Stimulated activated CD4-positive, alpha-beta T cell treated with anti-CD3 and anti-CD28 coated beads, Interleukin-12 subunit alpha, Interleukin-12 subunit beta, amount 100 ng/mL, for 4 hours (primary cell): ENCODE results near the gene COL4A2.

Experiments
- DNase-seq: peaks from one replicate; pipeline ENCODE4 v3.0.0-alpha.2; 2020

The COL4A2 gene

DNA sequence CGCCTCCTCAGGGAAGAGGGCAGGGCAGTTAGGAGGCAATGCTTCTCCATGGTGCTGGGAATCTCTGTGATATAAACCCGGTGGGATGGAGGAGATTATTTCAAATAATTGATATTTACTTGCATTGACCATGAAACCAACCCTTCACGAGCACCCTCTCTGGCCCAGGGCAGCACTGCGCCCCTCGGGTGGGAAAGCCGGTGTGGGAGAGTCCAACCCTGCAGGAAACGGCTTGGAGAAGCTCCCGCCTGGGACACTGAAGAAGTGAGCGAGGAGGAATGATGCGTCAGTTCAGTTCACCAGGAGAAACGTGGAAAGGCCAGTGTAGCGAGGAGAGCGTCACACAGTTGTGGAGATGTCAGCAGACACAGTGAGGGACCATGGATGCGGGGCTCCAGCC is 99.9 kb downstream of the COL4A2 start:
- no peak for DNase-seq

GRCh38 chr13:110407531-110407930 is 100.4 kb downstream of the COL4A2 start:
- no peak for DNase-seq

- DNase-seq, result no peak
Observed at GRCh38 chr13:110408286-110408685, 101.2 kb downstream of the COL4A2 start.

GRCh38 chr13:110409581-110409992 is 102.5 kb downstream of the COL4A2 start:
- DNase-seq, result no peak

GRCh38 chr13:110410000-110410399 is 102.9 kb downstream of the COL4A2 start:
- no peak for DNase-seq

GRCh38 chr13:110410936-110411687 is 104.0 kb downstream of the COL4A2 start:
- DNase-seq, result no peak

GRCh38 chr13:110411688-110412059 is 104.6 kb downstream of the COL4A2 start:
- no peak for DNase-seq

DNA sequence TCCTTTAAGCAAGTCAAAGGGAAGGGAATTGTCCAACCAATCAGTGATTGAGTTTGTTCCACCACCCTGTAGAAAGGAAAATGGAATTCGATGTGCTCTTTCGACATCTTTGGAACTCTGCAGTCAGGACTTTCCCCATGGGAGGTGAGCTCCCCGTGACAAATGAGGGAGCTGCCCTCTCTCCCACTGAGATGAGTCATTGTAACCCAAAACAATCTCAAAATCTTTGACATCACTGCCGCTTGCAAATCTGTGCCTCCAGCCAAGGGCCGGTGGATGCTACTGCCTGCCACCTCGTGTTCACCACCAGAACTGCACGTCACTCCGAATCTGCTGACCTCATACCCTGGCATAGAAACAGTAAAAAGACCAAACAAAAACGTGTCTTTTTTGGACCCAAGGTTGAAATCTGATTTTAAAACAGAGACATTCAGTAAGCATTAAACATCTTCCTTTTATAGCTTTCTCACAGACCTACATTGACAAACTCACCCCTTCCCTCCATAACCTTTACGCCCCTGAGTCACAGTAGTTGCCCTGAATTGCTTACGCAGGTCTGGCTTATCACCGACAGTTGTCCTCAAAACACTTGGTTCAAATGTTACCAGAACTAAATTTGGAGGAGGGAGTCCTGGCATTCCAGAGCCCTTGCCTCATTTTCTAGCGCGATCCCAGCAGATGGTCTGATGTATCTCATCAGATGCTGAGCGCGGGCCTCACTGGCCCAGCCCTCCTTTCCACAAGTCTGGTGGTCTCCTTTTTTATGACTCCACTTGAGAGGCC is 105.2 kb downstream of the COL4A2 start:
- peak; percentile 58 for DNase-seq

DNA sequence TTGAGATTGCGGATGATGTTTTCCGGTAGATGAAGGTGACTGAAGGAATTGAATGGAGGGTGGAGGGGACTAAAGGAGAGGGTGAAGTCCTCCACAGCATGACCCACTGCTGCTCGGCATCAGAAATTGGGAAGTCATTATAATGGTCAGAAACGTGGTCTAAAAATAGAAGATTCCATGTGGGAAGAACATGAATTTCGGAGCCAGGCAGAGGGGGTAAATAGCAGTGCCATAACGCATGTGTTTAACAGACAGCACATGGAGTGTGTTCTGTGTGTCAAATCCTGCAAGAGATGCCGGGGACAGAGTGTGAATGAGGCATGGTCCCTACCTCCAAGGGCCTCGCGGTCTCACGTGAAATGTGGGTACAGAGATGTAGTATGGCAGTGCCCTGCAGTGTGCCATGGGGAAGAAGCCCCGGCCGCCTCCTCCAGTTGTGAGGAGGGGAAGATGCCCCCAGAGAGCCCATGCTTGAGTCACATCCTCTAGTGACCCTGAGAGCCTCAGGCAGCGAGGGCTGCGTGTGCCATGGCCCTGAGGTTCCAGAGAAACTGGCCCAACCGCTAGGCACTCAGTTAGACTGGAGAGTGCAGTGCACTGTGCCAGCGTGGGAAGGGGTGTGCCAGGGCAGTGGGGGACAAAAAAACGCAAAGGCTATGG is 106.1 kb downstream of the COL4A2 start:
- DNase-seq, result no peak

- no peak for DNase-seq
Observed at GRCh38 chr13:110413676-110414040, 106.6 kb downstream of the COL4A2 start.

GRCh38 chr13:110414283-110414682 is 107.2 kb downstream of the COL4A2 start:
- DNase-seq, result no peak

GRCh38 chr13:110414931-110415330 is 107.8 kb downstream of the COL4A2 start:
- DNase-seq, result no peak

- DNase-seq, result no peak
Observed at GRCh38 chr13:110415669-110416068, 108.6 kb downstream of the COL4A2 start.

DNA sequence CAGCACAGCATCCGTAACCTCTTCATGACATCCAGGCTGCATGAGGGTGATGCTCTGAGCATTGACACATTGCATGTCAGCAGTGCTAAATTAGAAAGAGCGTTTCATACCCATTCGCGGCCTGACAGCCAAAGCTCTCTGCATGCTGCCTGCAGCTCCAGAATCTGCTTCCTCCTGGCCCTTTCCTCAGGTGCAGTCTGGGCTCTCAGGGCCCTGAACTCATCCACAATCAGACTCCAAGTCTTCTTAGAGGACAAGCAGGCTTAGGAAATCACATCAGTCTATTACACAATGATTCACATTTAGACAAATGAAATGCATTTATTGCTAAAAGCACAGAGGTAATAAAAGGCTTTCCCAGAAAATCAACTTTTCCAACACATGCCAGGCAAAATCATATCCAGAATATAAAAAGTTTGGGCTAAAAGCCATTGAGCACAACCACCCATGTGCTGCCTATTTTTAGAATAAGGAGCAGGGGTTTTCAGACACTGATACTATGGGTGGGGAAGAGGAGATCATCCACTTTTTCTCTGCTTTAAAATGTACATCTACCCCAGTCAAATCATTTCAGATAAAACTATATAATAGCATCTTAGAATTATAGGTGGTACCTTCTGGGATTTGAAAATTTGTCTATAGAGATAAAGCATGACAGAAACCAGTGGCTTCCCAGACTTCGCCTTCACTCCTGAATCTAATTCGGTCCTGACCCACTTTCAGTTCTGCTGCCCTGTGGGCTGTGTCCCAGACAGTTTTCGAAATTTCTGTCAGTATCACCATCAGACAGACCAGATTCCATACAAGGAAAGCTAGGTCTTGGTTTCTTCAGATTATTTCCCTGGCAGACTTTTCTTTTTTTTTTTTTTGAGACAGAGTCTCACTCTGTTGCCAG is 109.3 kb downstream of the COL4A2 start:
- DNase-seq, result no peak

DNA sequence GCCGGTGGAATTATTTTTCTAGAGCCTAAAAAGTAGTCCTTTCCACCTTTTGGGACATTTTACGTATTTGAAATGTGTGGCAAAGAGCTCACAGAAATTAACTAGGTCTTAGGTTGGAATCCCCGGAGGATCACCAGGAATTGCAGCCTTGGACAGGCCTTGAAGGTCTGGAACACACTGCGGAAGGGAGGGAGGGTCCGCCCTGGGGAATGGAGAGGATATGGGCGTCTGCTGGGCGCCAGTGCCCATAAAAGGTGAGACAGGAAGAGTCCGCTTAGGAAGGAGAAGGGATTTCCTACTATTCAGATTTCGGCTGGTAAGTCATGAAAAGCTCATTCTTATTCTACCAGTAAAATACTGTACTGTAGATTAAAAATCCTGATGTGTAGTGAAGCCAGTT is 111.9 kb downstream of the COL4A2 start:
- DNase-seq, result no peak

DNA sequence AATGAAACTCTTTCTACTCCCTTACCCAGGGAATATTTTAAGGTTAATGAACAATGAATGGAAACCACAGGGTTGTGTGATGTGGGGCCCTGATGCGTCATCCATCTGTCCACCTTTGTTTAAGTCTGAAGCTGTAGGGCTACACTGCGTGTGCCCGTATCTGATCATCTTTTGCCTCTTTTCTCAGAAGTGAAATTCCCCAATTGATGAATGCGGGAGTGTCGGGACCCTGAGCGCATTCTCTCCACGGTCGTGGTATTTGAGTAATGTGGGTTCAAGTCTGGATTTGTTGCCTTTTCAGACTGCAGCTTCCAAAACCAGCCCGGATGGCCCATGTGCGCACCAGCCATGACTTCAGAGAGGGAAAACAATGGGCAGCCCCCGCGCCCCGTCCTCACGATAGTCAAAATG is 112.3 kb downstream of the COL4A2 start:
- DNase-seq, result no peak

GRCh38 chr13:110419946-110420345 is 112.9 kb downstream of the COL4A2 start:
- DNase-seq, result no peak

GRCh38 chr13:110420626-110421025 is 113.5 kb downstream of the COL4A2 start:
- no peak for DNase-seq

- no peak for DNase-seq
Observed at GRCh38 chr13:110421061-110421460, 114.0 kb downstream of the COL4A2 start.

- DNase-seq, result no peak
Observed at GRCh38 chr13:110421696-110422385, 114.8 kb downstream of the COL4A2 start.

- no peak for DNase-seq
Observed at GRCh38 chr13:110422913-110423688, 116.0 kb downstream of the COL4A2 start.
